HCT116 (cell line): Measurements from ENCODE around the gene NRCAM. TPM values are rescaled to one million over a fixed set of nuclear protein-coding genes. Genes with fewer than 3 reads are reported as not detected.

Experiments used
- ATAC-seq: fragments of 200-7000 bp; cut with Tn5 transposase; 2 replicates; pipeline ENCODE4 v1.9.1; 2020; ENCODE audit warnings: mild to moderate bottlenecking, moderate library complexity
- BruUV-seq: library from RNA; stranded (reverse); fragments of 400-500 nt; replicated peaks from 2 replicates; lab custom pipeline; 2021; lab: Mats Ljungman, UMichigan
- CTCF ChIA-PET: fragments of 300-600 bp; sonication (Branson Sonifier 250); formaldehyde crosslinking; loops from one replicate; lab custom pipeline; 2021; ENCODE audit warnings: antibody characterized with exemption; lab: Charles Lee
- POLR2A ChIA-PET: fragments of 300-600, 350-600 bp; sonication (Branson Sonifier 250); formaldehyde crosslinking; loops from one replicate; lab custom pipeline; 2021; ENCODE audit warnings: antibody characterized with exemption; lab: Charles Lee
- RAD21 ChIA-PET, 2 experiments: fragments of 300-600 bp; sonication (Branson Sonifier 250); formaldehyde crosslinking; loops; one replicate each; lab custom pipeline; 2023; ENCODE audit warnings: low total read pairs in 2 of 2; ENCODE audit not compliant: uncharacterized antibody in 2 of 2, unreplicated experiment in 2 of 2, low non-redundant PET in 1 of 2; lab: Charles Lee
- DNase-seq: peaks from one replicate; pipeline ENCODE4 v3.0.0-alpha.2; 2010; ENCODE audit warnings: low read depth, low spot score
- H2AFZ ChIP-seq: fragments of 200-600 bp; shearing (Covaris generic), sonication (generic); 2 replicates; pipeline ENCODE4 v1.6.1; 2017; ENCODE audit warnings: low read depth, mixed run types, mixed read lengths, antibody characterized with exemption, low read length; ENCODE audit not compliant: poor library complexity, severe bottlenecking
- H3K27ac ChIP-seq: 2 replicates; pipeline ENCODE4 v1.5.1; 2012; ENCODE audit warnings: low read depth, low read length
- H3K27me3 ChIP-seq: fragments of 200-600 bp; sonication (generic); 2 replicates; pipeline ENCODE4 v1.6.1; 2016; ENCODE audit warnings: mixed run types, low read length, mixed read lengths; ENCODE audit not compliant: insufficient read depth
- H3K36me3 ChIP-seq, 2 experiments: fragments of 200-500 bp in 1 of 2; fragments of 200-600 bp in 1 of 2; sonication (Bioruptor generic) in 1 of 2; sonication (generic) in 1 of 2; 2 replicates each; pipeline versions ENCODE4 v1.5.1 to v1.6.1; 2014 to 2016; ENCODE audit warnings: low read length in 2 of 2, inconsistent platforms in 1 of 2, mixed read lengths in 1 of 2, mixed run types in 1 of 2; ENCODE audit not compliant: insufficient read depth in 2 of 2, control insufficient read depth in 1 of 2
- H3K4me1 ChIP-seq, 2 experiments: fragments of 200-600 bp in 1 of 2; sonication (generic) in 1 of 2; 2 replicates each; pipeline versions ENCODE4 v1.5.1 to v1.6.1; 2012 to 2017; ENCODE audit warnings: low read length in 2 of 2, inconsistent platforms in 1 of 2, mild to moderate bottlenecking in 1 of 2, mixed read lengths in 1 of 2, mixed run types in 1 of 2, moderate library complexity in 1 of 2; ENCODE audit not compliant: insufficient read depth in 2 of 2, control insufficient read depth in 1 of 2
- H3K4me2 ChIP-seq: fragments of 200-600 bp; sonication (generic); 2 replicates; pipeline ENCODE4 v1.6.1; 2017; ENCODE audit warnings: mixed run types, low read length, mixed read lengths
- H3K4me3 ChIP-seq, 2 experiments: fragments of 200-600 bp in 1 of 2; sonication (generic) in 1 of 2; replicated peaks in 1 of 2; 2 replicates each; pipeline ENCODE4 v1.5.1; 2011 to 2016; ENCODE audit warnings: low read length in 2 of 2, control low read depth in 1 of 2, low read depth in 1 of 2, mild to moderate bottlenecking in 1 of 2, mixed read lengths in 1 of 2, mixed run types in 1 of 2
- H3K79me2 ChIP-seq: fragments of 200-600 bp; sonication (generic); 2 replicates; pipeline ENCODE4 v1.6.1; 2017; ENCODE audit warnings: mild to moderate bottlenecking, mixed run types, low read length, moderate library complexity, mixed read lengths; ENCODE audit not compliant: insufficient read depth
- H3K9ac ChIP-seq: fragments of 200-600 bp; sonication (generic); 2 replicates; pipeline ENCODE4 v1.6.1; 2016; ENCODE audit warnings: low read length, mixed read lengths
- H3K9me2 ChIP-seq: fragments of 200-600 bp; sonication (generic), shearing (Covaris generic); 2 replicates; pipeline ENCODE4 v1.6.1; 2017; ENCODE audit warnings: mixed run types, mild to moderate bottlenecking, moderate library complexity; ENCODE audit not compliant: insufficient read depth
- H3K9me3 ChIP-seq, 2 experiments: fragments of 200-500 bp in 1 of 2; fragments of 200-600 bp in 1 of 2; sonication (Bioruptor generic) in 1 of 2; sonication (generic) in 1 of 2; 2 replicates each; pipeline ENCODE4 v1.6.1; 2014 to 2017; ENCODE audit warnings: low read length in 2 of 2, mixed read lengths in 2 of 2, inconsistent platforms in 1 of 2, low read depth in 1 of 2, mild to moderate bottlenecking in 1 of 2, mixed run types in 1 of 2, moderate library complexity in 1 of 2; ENCODE audit not compliant: control insufficient read depth in 1 of 2, insufficient read depth in 1 of 2
- H4K20me1 ChIP-seq: fragments of 200-600 bp; sonication (generic), shearing (Covaris generic); 2 replicates; pipeline ENCODE4 v1.6.1; 2017; ENCODE audit warnings: mixed run types, mild to moderate bottlenecking, moderate library complexity; ENCODE audit not compliant: insufficient read depth
- CBX3 ChIP-seq: IDR thresholded peaks from 2 replicates; pipeline ENCODE4 v1.6.1; 2012; ENCODE audit warnings: low read depth
- CEBPB ChIP-seq: IDR thresholded peaks from 2 replicates; pipeline ENCODE4 v1.6.1; 2012; ENCODE audit warnings: low read depth
- CTCF ChIP-seq, 3 experiments: fragments of 200-600 bp in 1 of 3; sonication (generic) in 1 of 3; IDR thresholded peaks in 2 of 3; conservative IDR thresholded peaks in 1 of 3; 2 replicates each; pipeline ENCODE4 v1.5.1; 2012 to 2017; ENCODE audit warnings: low read depth in 2 of 3, low read length in 2 of 3, antibody characterized with exemption in 1 of 3, borderline replicate concordance in 1 of 3, control low read depth in 1 of 3, mild to moderate bottlenecking in 1 of 3, mixed read lengths in 1 of 3, mixed run types in 1 of 3, moderate library complexity in 1 of 3; ENCODE audit not compliant: insufficient read depth in 1 of 3
- EGR1 ChIP-seq: IDR thresholded peaks from 2 replicates; pipeline ENCODE4 v1.6.1; 2012; ENCODE audit warnings: low read depth
- ELF1 ChIP-seq: IDR thresholded peaks from 2 replicates; pipeline ENCODE4 v1.6.1; 2012; ENCODE audit warnings: low read depth, borderline replicate concordance
- EZH2 ChIP-seq: fragments of 200-600 bp; sonication (generic); IDR thresholded peaks from 2 replicates; pipeline ENCODE4 v1.6.1; 2017; ENCODE audit warnings: antibody characterized with exemption, mixed run types
- EZH2phosphoT487 ChIP-seq: fragments of 200-600 bp; IDR thresholded peaks from 2 replicates; pipeline ENCODE4 v1.6.1; 2018; ENCODE audit warnings: antibody characterized with exemption, borderline replicate concordance
- FOSL1 ChIP-seq: IDR thresholded peaks from 2 replicates; pipeline ENCODE4 v1.6.1; 2012; ENCODE audit warnings: low read depth
- JUND ChIP-seq: IDR thresholded peaks from 2 replicates; pipeline ENCODE4 v1.6.1; 2012
- MAX ChIP-seq: IDR thresholded peaks from 2 replicates; pipeline ENCODE4 v1.6.1; 2012
- POLR2AphosphoS5 ChIP-seq: IDR thresholded peaks from 2 replicates; pipeline ENCODE4 v1.6.1; 2011; ENCODE audit warnings: mild to moderate bottlenecking, low read depth, low read length, moderate library complexity
- RAD21 ChIP-seq: IDR thresholded peaks from 2 replicates; pipeline ENCODE4 v1.6.1; 2012; ENCODE audit warnings: low read depth, mild to moderate bottlenecking
- REST ChIP-seq: IDR thresholded peaks from 2 replicates; pipeline ENCODE4 v1.6.1; 2012; ENCODE audit warnings: low read depth
- SIN3A ChIP-seq: IDR thresholded peaks from 2 replicates; pipeline ENCODE4 v1.6.1; 2012; ENCODE audit warnings: low read depth
- SP1 ChIP-seq: IDR thresholded peaks from 2 replicates; pipeline ENCODE4 v1.6.1; 2012; ENCODE audit warnings: low read depth
- SRF ChIP-seq: IDR thresholded peaks from 2 replicates; pipeline ENCODE4 v1.6.1; 2012; ENCODE audit warnings: low read depth
- TCF7L2 ChIP-seq: IDR thresholded peaks from 2 replicates; pipeline ENCODE4 v1.7.0; 2011; ENCODE audit warnings: borderline replicate concordance, inconsistent platforms; ENCODE audit not compliant: insufficient read depth, insufficient read length; ENCODE audit errors: extremely low read depth
- ZNF274 ChIP-seq: fragments of 200-500 bp; sonication (Bioruptor generic); IDR thresholded peaks from 2 replicates; pipeline ENCODE4 v1.6.1; 2014; ENCODE audit warnings: mild to moderate bottlenecking, low read depth, low read length, inconsistent platforms
- intact Hi-C: fragments of 100-400 bp; cut with micrococcal nuclease; formaldehyde crosslinking; loops from 2 replicates; pipeline ENCODE4 v1.10.0; 2022
- total RNA-seq: library from RNA; stranded (reverse); gene quantifications from one replicate; pipeline ENCODE4 v1.2.1, GENCODE V29; 2021; ENCODE audit not compliant: unreplicated experiment
- TF ChIP-seq, protein P1 (sequence below): IDR thresholded peaks from 2 replicates; pipeline ENCODE4 v1.6.1; 2011; ENCODE audit warnings: mild to moderate bottlenecking, low read length, moderate library complexity; ENCODE audit not compliant: insufficient replicate concordance; ENCODE audit errors: extremely low read depth
- TF ChIP-seq, protein P2 (sequence below): IDR thresholded peaks from 2 replicates; pipeline ENCODE4 v1.6.1; 2012

Gene NRCAM
- total RNA-seq, 1 experiment from 2014 or later = 0.15 TPM

DNA sequence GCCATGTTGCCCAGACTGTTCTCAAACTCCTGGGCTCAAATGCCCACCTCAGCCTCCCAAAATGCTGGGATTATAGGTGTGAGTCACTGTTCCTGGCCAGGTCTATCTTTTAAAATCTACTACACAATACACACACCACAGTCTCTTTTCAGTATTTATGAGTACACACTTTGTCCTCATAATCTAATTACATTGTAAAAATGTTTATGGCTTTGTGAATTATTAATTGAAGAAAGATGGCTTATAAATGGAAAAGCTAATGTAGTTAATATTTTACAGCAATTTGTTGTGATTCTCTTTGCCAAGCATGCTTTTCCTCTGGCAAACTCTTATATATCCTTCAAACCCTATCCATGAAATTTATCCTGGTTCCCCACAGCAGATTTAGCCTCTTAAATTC lies 348.1 kb downstream of the NRCAM start:
- Histone ChIP-seq H3K27me3 (no peaks in the 10 kb centered on the region), H3K79me2 (no peaks in the 10 kb centered on the region), H3K9me2 (no peaks in the 10 kb centered on the region), H3K4me3 (no peak overlapping the region), H3K4me1 (no peaks in the 10 kb centered on the region), H3K9me3 (no peaks in the 10 kb centered on the region), H3K9ac (no peak overlapping the region), H3K36me3 (no peaks in the 10 kb centered on the region), H3K27ac (no peak overlapping the region), H3K4me2 (no peak overlapping the region), H2AFZ (no peak overlapping the region), H4K20me1 (no peaks in the 10 kb centered on the region)
- no peak for ATAC-seq
- intact Hi-C loops = no loop called here
- no peak for TF ChIP-seq FOSL1
- TF ChIP-seq, protein P1, sequence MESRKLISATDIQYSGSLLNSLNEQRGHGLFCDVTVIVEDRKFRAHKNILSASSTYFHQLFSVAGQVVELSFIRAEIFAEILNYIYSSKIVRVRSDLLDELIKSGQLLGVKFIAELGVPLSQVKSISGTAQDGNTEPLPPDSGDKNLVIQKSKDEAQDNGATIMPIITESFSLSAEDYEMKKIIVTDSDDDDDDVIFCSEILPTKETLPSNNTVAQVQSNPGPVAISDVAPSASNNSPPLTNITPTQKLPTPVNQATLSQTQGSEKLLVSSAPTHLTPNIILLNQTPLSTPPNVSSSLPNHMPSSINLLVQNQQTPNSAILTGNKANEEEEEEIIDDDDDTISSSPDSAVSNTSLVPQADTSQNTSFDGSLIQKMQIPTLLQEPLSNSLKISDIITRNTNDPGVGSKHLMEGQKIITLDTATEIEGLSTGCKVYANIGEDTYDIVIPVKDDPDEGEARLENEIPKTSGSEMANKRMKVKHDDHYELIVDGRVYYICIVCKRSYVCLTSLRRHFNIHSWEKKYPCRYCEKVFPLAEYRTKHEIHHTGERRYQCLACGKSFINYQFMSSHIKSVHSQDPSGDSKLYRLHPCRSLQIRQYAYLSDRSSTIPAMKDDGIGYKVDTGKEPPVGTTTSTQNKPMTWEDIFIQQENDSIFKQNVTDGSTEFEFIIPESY = no peak
- TF ChIP-seq CBX3 = no peak
- TF ChIP-seq RAD21 = no peak
- no peak for TF ChIP-seq EZH2
- TF ChIP-seq, protein P2, sequence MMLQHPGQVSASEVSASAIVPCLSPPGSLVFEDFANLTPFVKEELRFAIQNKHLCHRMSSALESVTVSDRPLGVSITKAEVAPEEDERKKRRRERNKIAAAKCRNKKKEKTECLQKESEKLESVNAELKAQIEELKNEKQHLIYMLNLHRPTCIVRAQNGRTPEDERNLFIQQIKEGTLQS = no peak
- no peak for TF ChIP-seq ELF1
- no peak for TF ChIP-seq JUND
- TF ChIP-seq MAX = no peak
- no peak for TF ChIP-seq CTCF (IDR thresholded peaks at IDR 0.05 in 2 of 3, conservative IDR thresholded peaks at IDR 0.05 in 1 of 3; ENCODE audit: borderline replicate concordance in 1 of 3, insufficient read depth in 1 of 3, low read depth in 2 of 3, low read length in 2 of 3)
- no peak for TF ChIP-seq REST
- no peak for TF ChIP-seq ZNF274
- TF ChIP-seq TCF7L2 = no peak
- TF ChIP-seq EZH2phosphoT487 = no peak
- TF ChIP-seq POLR2AphosphoS5 = no peak
- TF ChIP-seq EGR1 = no peak
- TF ChIP-seq SP1 = no peak
- no peak for TF ChIP-seq SRF
- no peak for TF ChIP-seq SIN3A
- TF ChIP-seq CEBPB = no peak
- ChIA-PET RAD21 (no interaction called here), POLR2A (no interaction called here), CTCF (no interaction called here)
- BruUV-seq = no TSS peak
- no peak for DNase-seq
